Urinary bladder (tissue), 4 donors: ENCODE measurements around the gene CPNE5. TPM values are rescaled to one million over a fixed set of nuclear protein-coding genes. Genes with fewer than 3 reads are reported as not detected.

ENCODE experiments used
- DNase-seq: peaks from one replicate; pipeline ENCODE4 v3.0.0-alpha.2; 2015; ENCODE audit errors: extremely low spot score
- H3K27ac ChIP-seq: one replicate; pipeline ENCODE4 v1.5.1; 2013; ENCODE audit warnings: low read depth, mild to moderate bottlenecking, moderate library complexity
- H3K36me3 ChIP-seq: one replicate; pipeline ENCODE4 v1.6.1; 2013; ENCODE audit warnings: mild to moderate bottlenecking, moderate library complexity; ENCODE audit not compliant: insufficient read depth
- H3K4me1 ChIP-seq: one replicate; pipeline ENCODE4 v1.6.1; 2013; ENCODE audit warnings: mild to moderate bottlenecking, moderate library complexity; ENCODE audit not compliant: insufficient read depth
- H3K4me3 ChIP-seq: one replicate; pipeline ENCODE4 v1.5.1; 2013; ENCODE audit warnings: low read depth, low read length
- WGBS: extraction: QIAGEN DNeasy Blood & Tissue Kit; methylation state at CpG from one replicate; pipeline ENCODE4 v1.1.7; 2013; 5-methylcytosine and 5-hydroxymethylcytosine counted together
- polyA plus RNA-seq: library from polyadenylated mRNA; stranded (reverse); fragments of 200-250 nt; gene quantifications from one replicate; pipeline ENCODE4 v1.2.3, GENCODE V29; 2013
- total RNA-seq: library from RNA; depleted of rRNA; stranded (reverse); fragments of >200 nt; gene quantifications from one replicate; pipeline ENCODE4 v1.2.3, GENCODE V29; 2014
- donor health status: healthy with polysubstance abuse.
- donor health status: healthy.

Gene CPNE5
- total and polyA plus RNA-seq, 2 donors, result 3.3 to 4.5 TPM

GRCh38 chr6:36703081-36703606 lies 136.1 kb downstream of the CPNE5 start:
- Histone ChIP-seq H3K4me1 (no peaks in the 10 kb centered on the region), H3K27ac (no peak overlapping the region), H3K36me3 (no peaks in the 10 kb centered on the region), H3K4me3 (no peak overlapping the region)
- 93% methylated on average over 5 of the region's 5 CpGs for WGBS
- no peak for DNase-seq

- Histone ChIP-seq H3K4me1 (no peaks in the 10 kb centered on the region), H3K27ac (no peak overlapping the region), H3K36me3 (no peaks in the 10 kb centered on the region), H3K4me3 (no peak overlapping the region)
- no peak for DNase-seq
- 93% methylated on average over 3 of the region's 3 CpGs for WGBS
These were observed 136.6 kb downstream of the CPNE5 start for GRCh38 chr6:36702656-36703055.

- DNase-seq, result no peak
- 85% methylated on average over 3 of the region's 3 CpGs for WGBS
- no peak overlapping the region for H3K27ac ChIP-seq
- H3K4me1 ChIP-seq, result no peaks in the 10 kb centered on the region
- H3K36me3 ChIP-seq, result no peaks in the 10 kb centered on the region
- no peak overlapping the region for H3K4me3 ChIP-seq
These were observed 137.7 kb downstream of the CPNE5 start for GRCh38 chr6:36701401-36701991.

- no peak overlapping the region for H3K27ac ChIP-seq
- no peak for DNase-seq
- H3K4me1 ChIP-seq, result no peaks in the 10 kb centered on the region
- no peak overlapping the region for H3K4me3 ChIP-seq
- no peaks in the 10 kb centered on the region for H3K36me3 ChIP-seq
- 89% methylated on average over 3 of the region's 3 CpGs for WGBS
These were observed 138.4 kb downstream of the CPNE5 start for GRCh38 chr6:36700831-36701230.

- no peak overlapping the region for H3K27ac ChIP-seq
- H3K36me3 ChIP-seq, result no peaks in the 10 kb centered on the region
- no peaks in the 10 kb centered on the region for H3K4me1 ChIP-seq
- WGBS, result 90% methylated on average over 7 of the region's 7 CpGs
- no peak for DNase-seq
- no peak overlapping the region for H3K4me3 ChIP-seq
These were observed 139.0 kb downstream of the CPNE5 start for GRCh38 chr6:36700071-36700812.

- no peak for DNase-seq
- Histone ChIP-seq H3K4me3 (no peak overlapping the region), H3K27ac (no peak overlapping the region), H3K4me1 (no peaks in the 10 kb centered on the region), H3K36me3 (no peaks in the 10 kb centered on the region)
- 73% methylated on average over 7 of the region's 7 CpGs for WGBS
These were observed 139.9 kb downstream of the CPNE5 start for GRCh38 chr6:36699348-36699747.

- H3K36me3 ChIP-seq, result no peaks in the 10 kb centered on the region
- no peak overlapping the region for H3K4me3 ChIP-seq
- H3K4me1 ChIP-seq, result no peaks in the 10 kb centered on the region
- 86% methylated on average over 8 of the region's 8 CpGs for WGBS
- H3K27ac ChIP-seq, result no peak overlapping the region
- no peak for DNase-seq
These were observed 140.4 kb downstream of the CPNE5 start for GRCh38 chr6:36698871-36699271.

- WGBS, result 83% methylated on average over 6 of the region's 6 CpGs
- H3K4me1 ChIP-seq, result no peaks in the 10 kb centered on the region
These were observed 141.0 kb downstream of the CPNE5 start for GRCh38 chr6:36698196-36698595.

GRCh38 chr6:36697481-36697903 lies 141.8 kb downstream of the CPNE5 start, which contains the start of gene RAB44:
RAB44 (plus strand) TSS chr6:36697826; CDS start chr6:36704236, 6,410 bp downstream.
- Histone ChIP-seq H3K27ac (no peak within 1 kb of the TSS), H3K36me3 (no peaks in the 10 kb centered on the region), H3K4me1 (no peaks in the 10 kb centered on the region), H3K4me3 (no peak within 1 kb of the TSS)
- no peak for DNase-seq
- WGBS, result 85% methylated on average over 7 of the region's 7 CpGs

More at GRCh38 chr6:36698196-36698595, 141.0 kb downstream of the CPNE5 start:
- H3K36me3 ChIP-seq, result no peaks in the 10 kb centered on the region
- DNase-seq, result no peak
- H3K4me3 ChIP-seq, result no peak overlapping the region
- H3K27ac ChIP-seq, result no peak overlapping the region

- H3K4me3 ChIP-seq, result no peak overlapping the region
- H3K36me3 ChIP-seq, result no peaks in the 10 kb centered on the region
- no peak overlapping the region for H3K27ac ChIP-seq
- no peaks in the 10 kb centered on the region for H3K4me1 ChIP-seq
- 78% methylated on average over 2 of the region's 2 CpGs for WGBS
- no peak for DNase-seq
These were observed 143.8 kb downstream of the CPNE5 start for GRCh38 chr6:36695414-36695813.

GRCh38 chr6:36694616-36695015 lies 144.6 kb downstream of the CPNE5 start:
- 92% methylated on average over 6 of the region's 6 CpGs for WGBS

GRCh38 chr6:36692861-36693702 lies 146.2 kb downstream of the CPNE5 start:
- H3K36me3 ChIP-seq, result no peaks in the 10 kb centered on the region
- no peak for DNase-seq
- 52% methylated on average over 27 of the region's 27 CpGs for WGBS
- no peak overlapping the region for H3K27ac ChIP-seq
- no peaks in the 10 kb centered on the region for H3K4me1 ChIP-seq
- no peak overlapping the region for H3K4me3 ChIP-seq

More at GRCh38 chr6:36694616-36695015, 144.6 kb downstream of the CPNE5 start:
- Histone ChIP-seq H3K4me1 (no peaks in the 10 kb centered on the region), H3K4me3 (no peak overlapping the region), H3K27ac (no peak overlapping the region), H3K36me3 (no peaks in the 10 kb centered on the region)
- DNase-seq, result no peak

GRCh38 chr6:36692220-36692619 lies 147.0 kb downstream of the CPNE5 start:
- no peaks in the 10 kb centered on the region for H3K4me1 ChIP-seq
- 80% methylated on average over 3 of the region's 3 CpGs for WGBS
- H3K4me3 ChIP-seq, result no peak overlapping the region
- no peaks in the 10 kb centered on the region for H3K36me3 ChIP-seq
- DNase-seq, result no peak
- no peak overlapping the region for H3K27ac ChIP-seq
